NOMO-1 treated with dmso at 0.1 percent for 144 hours (cell line): Measurements from ENCODE around the gene FUT6.
"Not testable (repeated sequence)": the region's sequence is repeated elsewhere in the genome, so short reads cannot be mapped to it uniquely, and the experiment has no call there.

Experiments
- DNase-seq: peaks from one replicate; lab custom pipeline; 2025; ENCODE audit not compliant: unreplicated experiment; lab: John Stamatoyannopoulos, UW

FUT6 gene

GRCh38 chr19:5788422-5788821 is 51.1 kb downstream of the FUT6 start:
- DNase-seq = no peak

GRCh38 chr19:5787409-5788182 is 51.9 kb downstream of the FUT6 start:
- DNase-seq = no peak

GRCh38 chr19:5786593-5787408 is 52.7 kb downstream of the FUT6 start:
- no peak for DNase-seq

GRCh38 chr19:5785423-5785822 is 54.1 kb downstream of the FUT6 start:
- no peak for DNase-seq

- no peak for DNase-seq
Observed at GRCh38 chr19:5784581-5785147, 54.8 kb downstream of the FUT6 start, which contains the start of gene PRR22. Gene PRR22 (minus strand): TSS chr19:5784746. CDS start chr19:5784660, 86 bp downstream.

- DNase-seq = no peak
Observed at GRCh38 chr19:5782945-5783919, 56.3 kb downstream of the FUT6 start.

- no peak for DNase-seq
Observed at GRCh38 chr19:5782322-5782721, 57.2 kb downstream of the FUT6 start.

GRCh38 chr19:5780916-5781315 is 58.6 kb downstream of the FUT6 start:
- not testable (repeated sequence) for DNase-seq
